Keratinocyte (primary cell): Measurements from ENCODE around the gene SARS1. TPM values are rescaled to one million over a fixed set of nuclear protein-coding genes. Genes with fewer than 3 reads are reported as not detected.

Experiments used
- DNase-seq: peaks from one replicate; pipeline ENCODE4 v3.0.0-alpha.2; 2011; ENCODE audit warnings: low read depth, missing footprints, low spot score
- FAIRE-seq: peaks from 2 replicates; lab custom pipeline; 2011; peaks lifted over from hg19 to GRCh38; lab: Jason Lieb, UNC
- H2AFZ ChIP-seq: 2 replicates; pipeline ENCODE4 v1.6.0; 2012; ENCODE audit warnings: low read length, control low read depth, inconsistent platforms; ENCODE audit not compliant: control insufficient read depth
- H3K27ac ChIP-seq: 2 replicates; pipeline ENCODE4 v1.5.1; 2011; ENCODE audit warnings: low read length; ENCODE audit not compliant: control insufficient read depth, insufficient read depth
- H3K27me3 ChIP-seq: 3 replicates; pipeline ENCODE4 v1.6.0; 2011; ENCODE audit warnings: low read length; ENCODE audit not compliant: control insufficient read depth, insufficient read depth; ENCODE audit errors: extremely low read depth
- H3K36me3 ChIP-seq, 2 experiments: 2 replicates in 1 of 2; 3 replicates in 1 of 2; pipeline ENCODE4 v1.5.1; 2011; ENCODE audit warnings: low read length in 2 of 2, mild to moderate bottlenecking in 1 of 2; ENCODE audit not compliant: control insufficient read depth in 2 of 2, insufficient read depth in 2 of 2; ENCODE audit errors: extremely low read depth in 1 of 2
- H3K4me1 ChIP-seq: 3 replicates; pipeline ENCODE4 v1.5.1; 2011; ENCODE audit warnings: low read length; ENCODE audit not compliant: control insufficient read depth, insufficient read depth; ENCODE audit errors: extremely low read depth
- H3K4me2 ChIP-seq: 3 replicates; pipeline ENCODE4 v1.6.0; 2011; ENCODE audit warnings: low read depth, low read length; ENCODE audit not compliant: control insufficient read depth, insufficient read depth; ENCODE audit errors: extremely low read depth
- H3K4me3 ChIP-seq, 3 experiments: fragments of 200-600 bp in 1 of 3; sonication (generic) in 1 of 3; 2 replicates in 2 of 3; 3 replicates in 1 of 3; pipeline ENCODE4 v1.5.1; 2011 to 2016; ENCODE audit warnings: low read length in 3 of 3, mild to moderate bottlenecking in 3 of 3, control low read depth in 2 of 3, inconsistent platforms in 1 of 3, low read depth in 1 of 3, mixed read lengths in 1 of 3, mixed run types in 1 of 3, moderate library complexity in 1 of 3; ENCODE audit not compliant: control insufficient read depth in 2 of 3, insufficient read depth in 2 of 3; ENCODE audit errors: extremely low read depth in 1 of 3
- H3K79me2 ChIP-seq: 2 replicates; pipeline ENCODE4 v1.6.0; 2012; ENCODE audit warnings: low read length; ENCODE audit not compliant: control insufficient read depth, insufficient read depth
- H3K9ac ChIP-seq: 3 replicates; pipeline ENCODE4 v1.6.0; 2011; ENCODE audit warnings: low read length; ENCODE audit not compliant: control insufficient read depth, insufficient read depth; ENCODE audit errors: extremely low read depth
- H3K9me1 ChIP-seq: 3 replicates; pipeline ENCODE4 v1.6.0; 2011; ENCODE audit warnings: low read length; ENCODE audit not compliant: control insufficient read depth, insufficient read depth; ENCODE audit errors: extremely low read depth
- H3K9me3 ChIP-seq: 2 replicates; pipeline ENCODE4 v1.5.1; 2012; ENCODE audit warnings: low read depth, low read length; ENCODE audit not compliant: control insufficient read depth
- H4K20me1 ChIP-seq: 3 replicates; pipeline ENCODE4 v1.6.0; 2011; ENCODE audit warnings: low read length; ENCODE audit not compliant: control insufficient read depth, insufficient read depth; ENCODE audit errors: extremely low read depth
- EZH2 ChIP-seq: IDR thresholded peaks from one replicate; pipeline ENCODE4 v1.6.1; 2012; ENCODE audit warnings: inconsistent platforms, mild to moderate bottlenecking, low read length, moderate library complexity
- dilution Hi-C: fragments of 300-500 bp; cut with MboI; formaldehyde crosslinking; loops from one replicate; pipeline ENCODE4 v1.7.0; 2020; ENCODE audit warnings: low sequenced_read_pairs; ENCODE audit not compliant: extremely low pct_ligation_motif_present
- polyA plus RNA-seq, 5 experiments: library from polyadenylated mRNA; depleted of rRNA in 3 of 5; stranded (reverse) in 3 of 5; stranded (forward) in 1 of 5; unstranded in 1 of 5; fragments of >200 nt; gene quantifications; 1 replicate in 1 of 5; 2 replicates in 3 of 5; 3 replicates in 1 of 5; pipeline versions ENCODE4 v1.2.1 to v1.2.3, GENCODE V29; 2011 to 2012; ENCODE audit warnings: missing spikeins in 2 of 5, low read depth in 1 of 5, low replicate concordance in 1 of 5
- TF ChIP-seq, protein P1 (sequence below), 3 experiments: IDR thresholded peaks in 1 of 3; conservative IDR thresholded peaks in 1 of 3; optimal IDR thresholded peaks in 1 of 3; 2 replicates in 2 of 3; 3 replicates in 1 of 3; pipeline versions ENCODE3 to v1.5.1; 2011; ENCODE audit warnings: low read length in 3 of 3, mild to moderate bottlenecking in 3 of 3, moderate library complexity in 2 of 3, control low read depth in 1 of 3, inconsistent platforms in 1 of 3; ENCODE audit not compliant: insufficient read depth in 2 of 3; ENCODE audit errors: extremely low read depth in 1 of 3

The SARS1 gene
- polyA plus RNA-seq, 1 donor (not counting 4 experiments of a cell fraction or from before 2014, with no cell fraction given) = 203 TPM

DNA sequence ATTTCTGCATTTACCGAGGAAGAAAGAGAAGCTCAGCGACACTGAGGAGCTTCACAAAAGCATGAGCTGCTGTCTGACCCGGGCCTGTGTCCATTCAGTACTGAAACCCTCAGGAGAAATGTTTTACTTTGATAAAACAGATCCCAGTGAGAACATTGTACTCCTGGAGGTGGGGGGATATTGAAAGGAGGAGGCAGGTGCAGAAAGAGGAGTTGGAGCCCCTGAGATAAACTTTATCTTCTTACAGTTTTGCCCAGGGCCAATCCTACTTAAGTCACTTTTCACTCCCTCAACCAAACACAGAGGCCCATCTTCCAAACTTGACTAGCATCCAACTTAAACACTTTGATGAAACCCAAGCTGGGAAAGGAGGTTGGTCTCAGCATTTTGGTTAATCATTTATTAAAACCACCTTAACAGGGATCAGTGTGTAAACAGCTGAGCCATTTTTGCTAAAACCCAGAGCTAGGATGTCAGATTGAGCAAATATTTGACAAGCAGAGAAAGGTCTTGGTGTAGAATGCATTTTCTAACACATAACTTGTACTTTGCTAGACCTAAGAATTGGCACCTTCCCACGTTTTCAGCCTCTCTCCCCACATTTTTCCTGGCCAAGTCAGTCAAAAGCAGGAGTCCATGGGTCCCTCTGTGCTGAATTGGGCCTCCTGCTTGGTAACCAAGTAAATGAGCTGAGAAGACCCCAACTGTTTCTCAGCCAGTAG is 32.5 kb upstream of the SARS1 start:
- Histone ChIP-seq H2AFZ (no peak overlapping the region), H3K4me2 (no peak overlapping the region), H3K79me2 (no peaks in the 10 kb centered on the region), H3K9me3 (no peaks in the 10 kb centered on the region), H3K27ac (no peak overlapping the region), H3K9ac (no peak overlapping the region), H3K36me3 (no peaks in the 10 kb centered on the region), H4K20me1 (no peaks in the 10 kb centered on the region), H3K9me1 (no peaks in the 10 kb centered on the region), H3K4me1 (no peaks in the 10 kb centered on the region), H3K27me3 (no peaks in the 10 kb centered on the region), H3K4me3 (no peak overlapping the region)
- DNase-seq (no peak), FAIRE-seq (no peak)
- dilution Hi-C loops = no loop called here
- TF ChIP-seq, protein P1, sequence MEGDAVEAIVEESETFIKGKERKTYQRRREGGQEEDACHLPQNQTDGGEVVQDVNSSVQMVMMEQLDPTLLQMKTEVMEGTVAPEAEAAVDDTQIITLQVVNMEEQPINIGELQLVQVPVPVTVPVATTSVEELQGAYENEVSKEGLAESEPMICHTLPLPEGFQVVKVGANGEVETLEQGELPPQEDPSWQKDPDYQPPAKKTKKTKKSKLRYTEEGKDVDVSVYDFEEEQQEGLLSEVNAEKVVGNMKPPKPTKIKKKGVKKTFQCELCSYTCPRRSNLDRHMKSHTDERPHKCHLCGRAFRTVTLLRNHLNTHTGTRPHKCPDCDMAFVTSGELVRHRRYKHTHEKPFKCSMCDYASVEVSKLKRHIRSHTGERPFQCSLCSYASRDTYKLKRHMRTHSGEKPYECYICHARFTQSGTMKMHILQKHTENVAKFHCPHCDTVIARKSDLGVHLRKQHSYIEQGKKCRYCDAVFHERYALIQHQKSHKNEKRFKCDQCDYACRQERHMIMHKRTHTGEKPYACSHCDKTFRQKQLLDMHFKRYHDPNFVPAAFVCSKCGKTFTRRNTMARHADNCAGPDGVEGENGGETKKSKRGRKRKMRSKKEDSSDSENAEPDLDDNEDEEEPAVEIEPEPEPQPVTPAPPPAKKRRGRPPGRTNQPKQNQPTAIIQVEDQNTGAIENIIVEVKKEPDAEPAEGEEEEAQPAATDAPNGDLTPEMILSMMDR (optimal IDR thresholded peaks at IDR 0.05 in 1 of 3, IDR thresholded peaks at IDR 0.05 in 1 of 3, conservative IDR thresholded peaks at IDR 0.05 in 1 of 3; ENCODE audit: extremely low read depth in 1 of 3, insufficient read depth in 2 of 3, low read length in 3 of 3) = no peak
- no peak for TF ChIP-seq EZH2

DNA sequence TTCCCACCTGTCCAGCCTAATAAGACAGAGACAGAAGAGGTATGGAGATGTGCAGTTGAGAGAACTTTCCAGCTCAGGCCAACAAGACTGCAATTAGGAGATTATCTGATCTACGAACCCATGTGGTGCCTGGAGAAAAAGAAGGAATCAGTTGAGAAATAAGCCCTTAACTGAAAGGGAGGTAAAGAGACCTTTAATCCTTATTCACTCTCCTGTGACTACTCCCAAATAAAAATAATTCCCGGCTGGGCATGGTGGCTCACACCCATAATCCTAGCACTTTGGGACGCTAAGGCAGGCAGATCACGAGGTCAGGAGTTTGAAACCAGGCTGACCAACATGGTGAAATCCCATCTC is 31.9 kb upstream of the SARS1 start:
- Histone ChIP-seq H3K9me1 (no peaks in the 10 kb centered on the region), H3K4me2 (no peak overlapping the region), H3K4me1 (no peaks in the 10 kb centered on the region), H3K36me3 (no peaks in the 10 kb centered on the region), H4K20me1 (no peaks in the 10 kb centered on the region), H3K27me3 (no peaks in the 10 kb centered on the region), H3K79me2 (no peaks in the 10 kb centered on the region), H3K27ac (no peak overlapping the region), H3K4me3 (no peak overlapping the region), H3K9ac (no peak overlapping the region), H2AFZ (no peak overlapping the region), H3K9me3 (no peaks in the 10 kb centered on the region)
- dilution Hi-C loops = no loop called here
- TF ChIP-seq, protein P1 (optimal IDR thresholded peaks at IDR 0.05 in 1 of 3, IDR thresholded peaks at IDR 0.05 in 1 of 3, conservative IDR thresholded peaks at IDR 0.05 in 1 of 3; ENCODE audit: extremely low read depth in 1 of 3, insufficient read depth in 2 of 3, low read length in 3 of 3) = no peak
- no peak for TF ChIP-seq EZH2
- no peak for DNase-seq
- no peak for FAIRE-seq
